GM20431 (cell line): Measurements from ENCODE around the gene ZNF571.

Experiments used
- in situ Hi-C: fragments of 300-500 bp; cut with MseI, MboI; formaldehyde crosslinking; loops from one replicate; pipeline ENCODE4 v1.15.0; 2020; ENCODE audit warnings: low sequenced_read_pairs; ENCODE audit not compliant: unreplicated experiment

ZNF571 gene

GRCh38 chr19:37594304-37594981 lies at the start of gene ZNF571, which contains the start of gene ZNF540:
Gene ZNF571, minus strand, starts transcription at chr19:37594792. Its CDS starts 8,116 bp downstream, at chr19:37586676.
Gene ZNF540, plus strand, starts transcription at chr19:37594876. Its CDS starts 3,572 bp downstream, at chr19:37598448.
- in situ Hi-C loops: no loop called here

DNA sequence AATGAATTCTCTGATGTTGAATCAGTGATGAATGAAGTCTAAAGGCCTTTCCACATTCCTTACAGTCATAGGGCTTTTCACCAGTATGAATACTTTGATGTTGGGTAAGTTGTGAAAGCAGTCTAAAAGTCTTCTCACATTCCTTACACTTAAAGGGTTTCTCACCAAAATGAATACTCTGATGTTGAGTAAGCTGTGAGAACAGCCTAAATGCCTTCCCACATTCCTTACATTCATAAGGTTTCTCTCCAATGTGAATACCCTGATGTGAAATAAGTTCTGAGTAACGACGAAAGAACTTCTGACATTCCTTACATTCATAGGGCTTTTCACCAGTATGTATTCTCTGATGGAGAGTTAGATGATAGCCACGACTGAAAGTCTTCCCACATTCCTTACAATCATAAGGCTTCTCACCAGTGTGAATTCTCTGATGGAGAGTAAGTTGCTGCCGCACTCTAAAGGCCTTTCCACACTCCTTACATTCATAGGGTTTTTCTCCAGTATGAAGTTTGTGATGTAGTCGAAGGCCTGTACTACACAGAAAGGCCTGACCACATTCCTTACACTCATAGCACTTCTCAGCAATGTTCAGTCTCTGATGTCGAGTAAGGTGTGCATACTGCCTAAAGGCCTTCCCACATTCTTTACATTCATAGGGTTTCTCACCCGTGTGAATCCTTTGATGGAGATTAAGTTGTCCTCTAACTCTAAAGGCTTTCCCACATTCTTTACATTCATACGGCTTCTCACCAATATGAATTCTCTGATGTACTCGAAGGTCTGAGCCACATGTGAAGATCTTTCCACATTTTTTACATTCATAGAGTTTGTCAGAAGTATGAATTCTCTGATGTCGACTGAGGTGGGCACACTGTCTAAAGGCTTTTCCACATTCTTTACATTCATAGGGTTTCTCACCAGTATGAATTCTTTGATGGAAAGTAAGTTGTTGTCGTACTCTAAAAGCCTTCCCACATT lies 40.8 kb upstream of the ZNF571 start:
- in situ Hi-C loops: no loop called here

DNA sequence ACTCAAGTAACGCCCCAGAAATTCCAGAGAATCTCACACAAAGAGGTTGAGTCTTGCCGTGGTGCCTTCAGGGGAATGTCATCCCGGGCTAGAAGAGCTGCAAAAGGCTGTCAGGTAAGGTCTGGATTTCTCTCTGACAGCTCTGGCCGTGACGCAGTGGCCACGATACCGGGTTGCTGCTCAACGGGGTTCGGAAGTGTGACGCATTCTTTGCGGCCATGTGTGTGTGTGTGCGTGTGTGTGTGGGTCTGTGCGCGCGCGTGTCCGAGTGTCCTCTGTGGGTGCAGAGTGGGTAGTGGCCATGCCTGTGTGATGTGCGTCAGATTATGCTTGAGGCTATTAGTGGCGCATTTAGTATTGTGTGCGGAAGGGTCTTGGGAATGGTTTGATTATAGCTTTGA lies 390 bp upstream of the ZNF571 start:
- in situ Hi-C loops: no loop called here

DNA sequence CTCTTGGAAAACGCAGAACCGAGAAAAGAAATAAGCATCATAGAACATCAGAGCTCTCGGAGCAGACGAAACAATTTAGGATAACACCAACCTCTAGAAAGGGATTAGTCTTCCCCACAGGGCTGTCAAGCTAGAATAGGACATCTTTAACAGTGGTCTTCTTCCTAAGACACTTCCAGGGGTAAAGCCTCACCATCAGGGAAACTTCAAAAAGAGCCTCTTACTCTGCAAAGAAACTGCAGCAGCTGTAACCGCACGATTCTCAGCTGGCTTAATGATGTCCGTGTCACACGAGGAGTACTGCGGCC lies 642 bp downstream of the ZNF571 start:
- in situ Hi-C loops: no loop called here

- in situ Hi-C loops: no loop called here
Measured at GRCh38 chr19:37583340-37583739, 11.3 kb downstream of the ZNF571 start.

GRCh38 chr19:37572203-37572602 lies 22.4 kb downstream of the ZNF571 start:
- in situ Hi-C loops: no loop called here

DNA sequence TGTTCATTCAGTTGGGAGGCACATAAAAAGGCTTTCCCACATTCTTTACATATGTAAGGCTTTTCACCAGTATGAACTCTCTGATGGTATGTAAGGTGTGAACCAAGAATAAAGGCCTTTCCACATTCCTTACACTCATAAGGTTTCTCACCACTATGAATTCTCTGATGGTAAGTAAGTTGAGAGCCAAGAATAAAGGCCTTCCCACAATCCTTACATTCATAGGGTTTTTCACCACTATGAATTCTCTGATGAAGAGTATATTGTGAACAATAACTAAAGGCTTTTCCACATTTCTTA lies 29.3 kb downstream of the ZNF571 start:
- in situ Hi-C loops: no loop called here

GRCh38 chr19:37564624-37565369 lies 29.8 kb downstream of the ZNF571 start:
- in situ Hi-C loops: no loop called here

- in situ Hi-C loops: no loop called here
Measured at GRCh38 chr19:37563518-37563917, 31.1 kb downstream of the ZNF571 start.

DNA sequence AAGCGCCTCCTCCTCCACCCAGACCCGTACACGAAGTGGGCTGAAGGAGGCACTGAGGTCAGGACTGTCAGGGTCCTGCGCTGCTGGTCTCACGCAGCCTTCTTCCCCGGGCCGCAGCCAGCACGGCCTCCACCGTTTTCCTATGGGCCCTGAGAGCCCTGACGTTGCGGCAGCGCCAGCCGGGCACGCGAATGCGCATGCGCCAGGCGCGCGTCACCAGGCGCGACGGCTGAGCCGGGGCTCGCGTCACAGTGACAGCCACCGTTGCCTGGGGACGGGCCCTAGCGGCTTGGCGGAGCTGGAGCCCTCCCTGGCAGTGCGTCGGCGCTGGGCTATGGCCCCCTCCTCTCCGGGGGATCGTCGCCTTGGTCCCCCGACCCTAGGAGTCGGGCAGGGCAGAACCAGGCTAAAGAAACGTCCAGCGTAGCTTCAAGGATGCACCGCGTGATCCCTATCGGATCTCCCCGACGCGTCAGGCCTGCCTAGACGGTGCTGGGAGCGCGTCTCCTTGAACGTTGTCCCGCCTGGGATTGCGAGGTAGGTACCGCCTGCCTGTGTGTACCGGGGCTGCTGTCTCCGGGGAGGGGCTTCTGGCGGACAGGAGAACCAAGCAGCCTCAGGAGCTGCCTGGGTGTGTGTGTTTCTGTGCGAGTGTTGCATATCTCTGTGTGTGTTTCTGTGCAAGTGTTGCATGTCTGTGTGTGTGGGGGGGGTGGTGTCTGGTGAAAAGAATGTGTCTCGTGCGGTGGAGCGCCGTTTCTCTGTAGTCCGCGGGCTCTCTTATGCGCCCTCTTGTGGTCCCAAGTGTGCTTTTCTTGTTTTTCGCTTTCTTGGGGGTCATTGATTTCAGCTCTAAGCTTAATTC lies 43.2 kb downstream of the ZNF571 start:
- in situ Hi-C loops: no loop called here

DNA sequence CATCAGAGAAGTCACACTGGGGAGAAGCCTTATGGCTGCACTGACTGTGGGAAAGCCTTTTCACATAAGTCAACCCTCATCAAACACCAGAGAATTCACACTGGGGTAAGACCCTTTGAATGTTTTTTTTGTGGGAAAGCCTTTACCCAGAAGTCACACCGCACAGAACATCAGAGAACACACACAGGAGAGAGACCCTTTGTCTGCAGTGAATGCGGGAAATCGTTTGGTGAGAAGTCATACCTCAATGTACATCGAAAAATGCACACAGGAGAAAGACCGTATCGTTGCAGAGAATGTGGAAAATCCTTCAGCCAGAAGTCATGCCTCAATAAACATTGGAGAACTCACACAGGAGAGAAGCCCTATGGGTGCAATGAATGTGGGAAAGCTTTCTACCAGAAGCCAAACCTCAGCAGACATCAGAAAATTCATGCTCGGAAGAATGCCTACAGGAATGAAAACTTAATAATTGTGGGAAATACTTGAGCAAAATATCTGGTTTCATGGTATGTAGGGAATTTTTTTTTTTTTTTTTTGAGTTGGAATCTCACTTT lies 57.1 kb downstream of the ZNF571 start:
- in situ Hi-C loops: no loop called here

DNA sequence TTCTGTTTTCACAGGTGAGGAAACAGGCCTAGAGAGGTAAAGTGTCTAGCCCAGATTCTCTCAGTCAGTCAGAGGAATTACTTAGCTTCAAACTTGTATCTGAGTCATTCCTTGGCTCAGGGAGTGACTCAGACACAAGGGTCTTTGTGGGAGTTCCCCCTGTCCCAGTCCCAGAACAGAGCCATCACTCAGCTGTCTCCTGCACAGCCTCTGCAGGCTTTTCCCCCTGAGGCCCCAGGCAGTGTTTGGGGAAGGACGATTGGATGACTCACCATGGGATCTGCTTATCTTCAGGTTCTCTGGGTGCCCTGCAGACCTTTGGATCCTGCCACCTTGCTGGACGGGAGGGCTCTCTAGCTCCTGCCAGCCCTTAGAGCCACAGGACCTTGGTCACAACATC lies 74.7 kb downstream of the ZNF571 start:
- in situ Hi-C loops: no loop called here
